ENCODE measurements around the gene IL18R1. TPM values are rescaled to one million over a fixed set of nuclear protein-coding genes. Genes with fewer than 3 reads are reported as not detected.
A peak's percentile ranks its signal among the peaks of the same experiment; 100 is the strongest.

The IL18R1 gene
- total and polyA plus RNA-seq, 9 of the 15 experiments (the other 6 are each of a cell fraction or from before 2014, with no cell fraction given): 0.55 to 10.0 (median 2.5) TPM

GRCh38 chr2:102335871-102336366 lies 19.7 kb upstream of the IL18R1 start (continued):
- peak; percentile 96 for TF ChIP-seq TCF3 (CRISPR knock-in tag; IDR thresholded peaks at IDR 0.05)
- TF ChIP-seq NCOA6 (IDR thresholded peaks at IDR 0.05): no peak
- no peak for TF ChIP-seq POLR2H (tag; IDR thresholded peaks at IDR 0.05; ENCODE audit: low read depth)
- peak; percentile 68; the same call in 1 of the 2 replicates for TF ChIP-seq CUX1 (CRISPR knock-in tag; IDR thresholded peaks at IDR 0.05)
- no peak for TF ChIP-seq U2AF1 (optimal IDR thresholded peaks at IDR 0.05; ENCODE audit: low read depth, low read length)
- TF ChIP-seq ZNF436 (CRISPR knock-in tag; IDR thresholded peaks at IDR 0.05): no peak
- no peak for TF ChIP-seq E2F4 (CRISPR knock-in tag; IDR thresholded peaks at IDR 0.05; ENCODE audit: low read depth)
- peak; percentile 93 for TF ChIP-seq JUND (IDR thresholded peaks at IDR 0.05; ENCODE audit: borderline replicate concordance, low read depth, low read length)
- peak; percentile 93; the same call in 2 of the 3 replicates for TF ChIP-seq JUND (tag; IDR thresholded peaks at IDR 0.05; ENCODE audit: borderline replicate concordance, low read depth, low read length)
- TF ChIP-seq TSC22D4 (tag; IDR thresholded peaks at IDR 0.05): no peak
- TF ChIP-seq IFI16 (CRISPR knock-in tag; IDR thresholded peaks at IDR 0.05): no peak
- no peak for TF ChIP-seq SFPQ (IDR thresholded peaks at IDR 0.05; ENCODE audit: low read depth, low read length)
- no peak for TF ChIP-seq GTF2F1 (IDR thresholded peaks at IDR 0.05; ENCODE audit: low read depth, low read length)
- no peak for TF ChIP-seq NR3C1 (CRISPR knock-in tag; IDR thresholded peaks at IDR 0.05)
- no peak for TF ChIP-seq CTCF (IDR thresholded peaks at IDR 0.05 in 2 of 3, conservative IDR thresholded peaks at IDR 0.05 in 1 of 3; ENCODE audit: insufficient read depth in 2 of 3, low read depth in 1 of 3, low read length in 3 of 3)
- TF ChIP-seq TAF15 (IDR thresholded peaks at IDR 0.05; ENCODE audit: low read depth, low read length): no peak
- TF ChIP-seq ZFP1 (CRISPR knock-in tag; IDR thresholded peaks at IDR 0.05): no peak
- TF ChIP-seq ZNF324 (CRISPR knock-in tag; IDR thresholded peaks at IDR 0.05): no peak
- peak; percentile 16; the same call in 1 of the 2 replicates for TF ChIP-seq KLF6 (CRISPR knock-in tag; IDR thresholded peaks at IDR 0.05; ENCODE audit: borderline replicate concordance)

All from K562 (cell line).